Mucosa of rectum (tissue), 2 donors: ENCODE results near the gene GRM7.

Experiments used
- H3K27ac ChIP-seq, 2 donors: one replicate each; pipeline ENCODE4 v1.7.0; 2013; ENCODE audit warnings: inconsistent platforms in 2 of 2, low read depth in 2 of 2, low read length in 2 of 2
- H3K27me3 ChIP-seq, 2 donors: one replicate each; pipeline ENCODE4 v1.7.0; 2013; ENCODE audit warnings: low read length in 2 of 2; ENCODE audit not compliant: control insufficient read depth in 2 of 2, insufficient read depth in 2 of 2
- H3K36me3 ChIP-seq, 2 donors: one replicate each; pipeline ENCODE4 v1.7.0; 2013; ENCODE audit warnings: low read length in 2 of 2; ENCODE audit not compliant: control insufficient read depth in 2 of 2, insufficient read depth in 2 of 2
- H3K4me1 ChIP-seq, 2 donors: one replicate each; pipeline ENCODE4 v1.7.0; 2013; ENCODE audit warnings: low read length in 2 of 2, mild to moderate bottlenecking in 1 of 2; ENCODE audit not compliant: control insufficient read depth in 2 of 2, insufficient read depth in 2 of 2
- H3K4me3 ChIP-seq, 2 donors: one replicate each; pipeline ENCODE4 v1.7.0; 2013; ENCODE audit warnings: low read length in 2 of 2
- H3K9ac ChIP-seq, 2 donors: one replicate each; pipeline ENCODE4 v1.7.0; 2013; ENCODE audit warnings: low read length in 2 of 2, low read depth in 1 of 2, mild to moderate bottlenecking in 1 of 2
- H3K9me3 ChIP-seq, 2 donors: one replicate each; pipeline ENCODE4 v1.7.0; 2013; ENCODE audit warnings: low read length in 2 of 2; ENCODE audit not compliant: control insufficient read depth in 2 of 2
- donor health status: healthy.
- donor health status: Normal muscosa, but diverticular disease.

The GRM7 gene

GRCh38 chr3:7029562-7029961 is 168.6 kb downstream of the GRM7 start:
- H3K4me1 ChIP-seq: no peaks in the 10 kb centered on the region
- no peaks in the 10 kb centered on the region for H3K9me3 ChIP-seq
- H3K36me3 ChIP-seq: no peaks in the 10 kb centered on the region
- H3K9ac ChIP-seq: no peak overlapping the region
- no peak overlapping the region for H3K4me3 ChIP-seq
- H3K27me3 ChIP-seq: no peaks in the 10 kb centered on the region
- H3K27ac ChIP-seq: no peak overlapping the region

- no peaks in the 10 kb centered on the region for H3K4me1 ChIP-seq
- H3K27ac ChIP-seq: no peak overlapping the region
- H3K9me3 ChIP-seq: no peaks in the 10 kb centered on the region
- no peak overlapping the region for H3K4me3 ChIP-seq
- H3K36me3 ChIP-seq: no peaks in the 10 kb centered on the region
- H3K9ac ChIP-seq: no peak overlapping the region
- no peaks in the 10 kb centered on the region for H3K27me3 ChIP-seq
These were observed 177.5 kb downstream of the GRM7 start for GRCh38 chr3:7038394-7038793.

GRCh38 chr3:7062714-7063113 is 201.8 kb downstream of the GRM7 start:
- H3K9me3 ChIP-seq: no peaks in the 10 kb centered on the region
- H3K4me1 ChIP-seq: no peaks in the 10 kb centered on the region
- no peaks in the 10 kb centered on the region for H3K27me3 ChIP-seq
- H3K36me3 ChIP-seq: no peaks in the 10 kb centered on the region
- no peak overlapping the region for H3K9ac ChIP-seq
- H3K27ac ChIP-seq: no peak overlapping the region
- no peak overlapping the region for H3K4me3 ChIP-seq

GRCh38 chr3:7070461-7070860 is 209.5 kb downstream of the GRM7 start:
- Histone ChIP-seq H3K4me3 (no peak overlapping the region), H3K9me3 (no peaks in the 10 kb centered on the region), H3K9ac (no peak overlapping the region), H3K27ac (no peak overlapping the region), H3K27me3 (no peaks in the 10 kb centered on the region), H3K4me1 (no peaks in the 10 kb centered on the region), H3K36me3 (no peaks in the 10 kb centered on the region)

- H3K4me1 ChIP-seq: no peaks in the 10 kb centered on the region
These were observed 213.3 kb downstream of the GRM7 start for GRCh38 chr3:7074217-7074616.

GRCh38 chr3:7075117-7075516 is 214.2 kb downstream of the GRM7 start:
- Histone ChIP-seq H3K9me3 (no peaks in the 10 kb centered on the region), H3K9ac (no peak overlapping the region), H3K27ac (no peak overlapping the region), H3K36me3 (no peaks in the 10 kb centered on the region), H3K27me3 (no peaks in the 10 kb centered on the region), H3K4me1 (no peaks in the 10 kb centered on the region), H3K4me3 (no peak overlapping the region)

More at GRCh38 chr3:7074217-7074616, 213.3 kb downstream of the GRM7 start:
- no peak overlapping the region for H3K9ac ChIP-seq
- no peak overlapping the region for H3K27ac ChIP-seq
- H3K9me3 ChIP-seq: no peaks in the 10 kb centered on the region
- H3K4me3 ChIP-seq: no peak overlapping the region
- no peaks in the 10 kb centered on the region for H3K27me3 ChIP-seq
- no peaks in the 10 kb centered on the region for H3K36me3 ChIP-seq

GRCh38 chr3:7075901-7076300 is 215.0 kb downstream of the GRM7 start:
- no peaks in the 10 kb centered on the region for H3K9me3 ChIP-seq
- H3K36me3 ChIP-seq: no peaks in the 10 kb centered on the region
- no peak overlapping the region for H3K9ac ChIP-seq
- H3K4me3 ChIP-seq: no peak overlapping the region
- no peak overlapping the region for H3K27ac ChIP-seq
- H3K27me3 ChIP-seq: no peaks in the 10 kb centered on the region
- no peaks in the 10 kb centered on the region for H3K4me1 ChIP-seq

- Histone ChIP-seq H3K36me3 (no peaks in the 10 kb centered on the region), H3K27ac (no peak overlapping the region), H3K4me1 (no peaks in the 10 kb centered on the region), H3K27me3 (no peaks in the 10 kb centered on the region), H3K9me3 (no peaks in the 10 kb centered on the region), H3K9ac (no peak overlapping the region), H3K4me3 (no peak overlapping the region)
These were observed 221.3 kb downstream of the GRM7 start for GRCh38 chr3:7082244-7082643.

GRCh38 chr3:7086417-7086816 is 225.5 kb downstream of the GRM7 start:
- no peaks in the 10 kb centered on the region for H3K4me1 ChIP-seq
- H3K27me3 ChIP-seq: no peaks in the 10 kb centered on the region
- H3K4me3 ChIP-seq: no peak overlapping the region
- H3K9ac ChIP-seq: no peak overlapping the region
- H3K36me3 ChIP-seq: no peaks in the 10 kb centered on the region
- no peaks in the 10 kb centered on the region for H3K9me3 ChIP-seq
- H3K27ac ChIP-seq: no peak overlapping the region

- H3K9ac ChIP-seq: no peak overlapping the region
- H3K9me3 ChIP-seq: no peaks in the 10 kb centered on the region
- H3K4me3 ChIP-seq: no peak overlapping the region
- no peaks in the 10 kb centered on the region for H3K36me3 ChIP-seq
- H3K27me3 ChIP-seq: no peaks in the 10 kb centered on the region
- no peak overlapping the region for H3K27ac ChIP-seq
- H3K4me1 ChIP-seq: no peaks in the 10 kb centered on the region
These were observed 234.2 kb downstream of the GRM7 start for GRCh38 chr3:7095116-7095515.

GRCh38 chr3:7100136-7100535 is 239.2 kb downstream of the GRM7 start:
- no peaks in the 10 kb centered on the region for H3K4me1 ChIP-seq
- no peak overlapping the region for H3K4me3 ChIP-seq
- H3K27me3 ChIP-seq: no peaks in the 10 kb centered on the region
- H3K27ac ChIP-seq: no peak overlapping the region
- H3K9me3 ChIP-seq: no peaks in the 10 kb centered on the region
- no peaks in the 10 kb centered on the region for H3K36me3 ChIP-seq
- H3K9ac ChIP-seq: no peak overlapping the region
